ENCODE measurements around the gene PRDM16.

DNA sequence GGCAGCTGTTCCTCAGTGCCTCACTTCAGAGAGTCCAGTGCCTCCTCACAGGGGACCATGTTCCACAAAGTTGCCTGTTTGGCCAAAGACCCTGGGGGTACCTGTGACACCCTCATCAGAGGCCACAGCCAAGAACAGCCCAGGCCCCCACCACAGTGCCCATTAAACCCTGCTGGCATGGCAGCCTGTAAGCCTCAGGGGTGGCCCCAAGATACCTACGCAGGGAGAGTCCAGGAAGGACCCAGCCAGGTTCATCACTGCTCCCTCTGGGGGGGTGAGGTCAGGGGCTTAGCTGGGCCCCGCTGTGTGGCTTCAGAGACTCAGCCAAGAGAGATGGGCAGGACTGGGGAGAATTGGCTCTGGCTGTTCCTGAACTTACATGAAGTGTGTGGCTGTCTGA lies 19.1 kb upstream of the PRDM16 start:
- TF ChIP-seq, protein P1, sequence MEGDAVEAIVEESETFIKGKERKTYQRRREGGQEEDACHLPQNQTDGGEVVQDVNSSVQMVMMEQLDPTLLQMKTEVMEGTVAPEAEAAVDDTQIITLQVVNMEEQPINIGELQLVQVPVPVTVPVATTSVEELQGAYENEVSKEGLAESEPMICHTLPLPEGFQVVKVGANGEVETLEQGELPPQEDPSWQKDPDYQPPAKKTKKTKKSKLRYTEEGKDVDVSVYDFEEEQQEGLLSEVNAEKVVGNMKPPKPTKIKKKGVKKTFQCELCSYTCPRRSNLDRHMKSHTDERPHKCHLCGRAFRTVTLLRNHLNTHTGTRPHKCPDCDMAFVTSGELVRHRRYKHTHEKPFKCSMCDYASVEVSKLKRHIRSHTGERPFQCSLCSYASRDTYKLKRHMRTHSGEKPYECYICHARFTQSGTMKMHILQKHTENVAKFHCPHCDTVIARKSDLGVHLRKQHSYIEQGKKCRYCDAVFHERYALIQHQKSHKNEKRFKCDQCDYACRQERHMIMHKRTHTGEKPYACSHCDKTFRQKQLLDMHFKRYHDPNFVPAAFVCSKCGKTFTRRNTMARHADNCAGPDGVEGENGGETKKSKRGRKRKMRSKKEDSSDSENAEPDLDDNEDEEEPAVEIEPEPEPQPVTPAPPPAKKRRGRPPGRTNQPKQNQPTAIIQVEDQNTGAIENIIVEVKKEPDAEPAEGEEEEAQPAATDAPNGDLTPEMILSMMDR (IDR thresholded peaks at IDR 0.05): no peak
- no peak for TF ChIP-seq POLR2A (IDR thresholded peaks at IDR 0.05)

Data from thyroid gland (tissue), 4 donors.